RCC 7860 (cell line): ENCODE data around the gene SPECC1L.
"Not testable (repeated sequence)": the region's sequence is repeated elsewhere in the genome, so short reads cannot be mapped to it uniquely, and the experiment has no call there.

Experiments
- DNase-seq: peaks from one replicate; pipeline ENCODE4 v3.0.0-alpha.2; 2015; ENCODE audit warnings: low spot score
- FAIRE-seq: peaks from 2 replicates; lab custom pipeline; 2012; peaks lifted over from hg19 to GRCh38; lab: Jason Lieb, UNC

Gene SPECC1L

DNA sequence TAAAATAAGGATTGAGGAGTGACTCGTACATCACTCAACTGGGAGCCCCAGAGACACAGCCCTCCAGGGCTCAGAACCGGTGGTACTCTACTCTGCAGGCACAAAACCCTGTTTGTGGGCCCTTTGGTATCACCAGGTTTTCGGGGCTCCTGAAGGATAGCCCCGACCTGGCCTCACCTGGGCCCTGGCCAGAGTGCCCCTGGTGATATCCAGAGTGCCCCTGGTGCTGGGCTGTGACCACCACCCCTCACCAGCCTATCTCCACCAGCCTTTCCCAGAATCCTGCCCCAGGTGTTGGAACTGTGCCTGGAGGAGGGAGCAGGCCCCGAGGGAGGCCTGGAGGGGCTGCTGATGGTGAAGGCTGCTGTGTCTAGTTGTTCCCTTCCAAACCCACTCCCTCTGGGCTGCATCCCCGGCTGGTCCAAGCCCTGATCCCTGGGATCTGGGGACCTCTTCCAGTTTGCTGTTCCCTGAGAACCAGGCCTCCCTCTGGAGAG, 23.6 kb upstream of the SPECC1L start:
- no peak for FAIRE-seq
- DNase-seq: no peak

DNA sequence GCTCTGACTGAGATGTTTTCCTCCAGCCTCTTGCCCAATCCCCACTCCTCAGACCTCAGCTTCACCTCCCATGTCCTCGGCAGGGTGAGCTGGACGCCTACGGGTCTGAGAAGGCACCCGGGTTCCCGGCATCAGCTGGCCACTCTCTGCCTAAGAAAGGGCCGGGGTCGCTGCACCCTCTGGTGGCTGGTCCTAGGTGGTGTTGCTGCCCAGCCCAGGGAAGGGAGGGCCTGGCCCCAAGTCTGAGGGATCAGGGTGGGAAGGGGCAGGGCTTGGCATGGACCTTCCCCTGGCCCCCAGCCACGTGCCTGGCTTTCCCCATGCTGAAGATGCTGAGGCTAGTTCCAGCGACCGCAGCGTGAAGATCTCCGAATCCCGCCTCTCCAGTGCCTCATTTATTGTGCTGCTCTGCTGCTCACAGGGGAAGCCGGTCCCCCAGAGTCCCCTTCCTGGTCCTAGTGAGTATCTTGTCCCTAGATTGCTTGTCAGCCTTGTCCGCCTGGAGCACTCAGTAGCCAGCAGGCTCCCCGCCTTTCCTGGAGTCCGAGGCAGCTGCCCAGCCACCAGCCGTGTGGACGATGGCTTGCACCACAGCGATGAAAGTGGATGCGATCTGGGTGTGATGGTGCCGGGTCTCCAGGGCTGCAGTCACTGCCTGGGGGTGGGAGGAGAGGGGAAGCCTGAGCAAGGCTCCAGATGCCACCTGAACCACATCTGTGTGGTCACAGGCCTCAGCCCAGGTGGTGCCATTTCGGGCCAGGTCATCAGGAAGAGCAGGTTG, 22.9 kb upstream of the SPECC1L start:
- no peak for FAIRE-seq
- peak; percentile 43 for DNase-seq

DNA sequence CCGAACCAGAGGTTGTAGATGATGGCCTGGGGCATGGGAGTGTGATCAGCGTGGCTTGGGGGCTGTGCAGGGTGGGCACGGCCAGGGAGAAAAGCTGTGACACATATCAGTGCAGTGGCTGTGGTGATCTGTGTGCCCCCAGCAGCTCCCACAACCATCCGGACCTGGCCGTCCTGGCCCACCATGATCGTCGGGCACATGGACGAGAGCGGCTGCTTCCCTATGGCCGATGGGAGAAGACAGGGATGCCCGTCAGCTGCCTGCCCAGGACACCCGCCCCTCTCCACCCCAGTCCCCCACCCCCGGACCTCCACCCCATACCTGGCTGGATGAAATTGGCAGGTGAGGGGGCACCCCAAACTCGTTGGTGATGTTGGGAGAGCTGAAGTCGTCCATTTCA, 22.0 kb upstream of the SPECC1L start:
- DNase-seq, FAIRE-seq: not testable (repeated sequence)

DNA sequence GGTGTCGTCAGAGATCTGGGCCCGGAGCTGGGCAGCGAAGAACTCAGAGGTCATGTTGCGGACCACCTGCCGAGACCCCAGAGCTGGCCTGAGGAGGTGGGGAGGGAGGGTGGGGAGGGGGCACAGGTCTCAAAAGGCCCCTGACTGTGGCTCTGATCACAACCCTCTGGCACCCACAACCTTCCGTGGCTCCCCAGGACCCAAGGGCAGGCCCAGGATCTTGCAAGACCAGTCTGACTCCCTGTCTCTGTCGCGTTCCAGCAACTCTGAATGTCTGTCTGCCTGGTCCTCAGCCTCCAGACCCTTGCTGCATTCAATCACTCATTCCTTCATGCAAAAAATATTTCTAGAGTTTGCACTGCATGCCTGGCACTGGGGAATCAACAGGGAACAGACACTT, 21.2 kb upstream of the SPECC1L start:
- not testable (repeated sequence) for DNase-seq, FAIRE-seq

DNA sequence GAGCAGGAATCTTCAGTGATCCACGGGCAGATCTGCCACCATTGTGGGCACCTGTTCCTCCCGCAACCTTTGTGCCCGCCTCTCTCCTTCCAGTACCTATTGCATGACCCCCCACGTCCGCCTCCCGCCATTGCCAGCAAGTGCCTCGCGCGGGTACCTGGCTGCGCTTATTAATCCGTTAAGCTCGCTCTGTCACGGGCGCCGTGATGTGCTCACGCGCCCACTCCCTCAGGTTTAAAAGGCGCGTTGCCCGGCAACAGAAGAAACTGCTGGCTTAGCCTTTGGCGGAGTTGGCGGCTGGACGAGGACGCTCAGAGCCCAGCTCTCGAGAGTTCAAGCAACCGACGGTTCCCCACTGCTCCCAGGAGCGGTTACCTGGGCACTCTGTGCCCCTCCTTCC, 19.3 kb upstream of the SPECC1L start:
- not testable (repeated sequence) for DNase-seq, FAIRE-seq

DNA sequence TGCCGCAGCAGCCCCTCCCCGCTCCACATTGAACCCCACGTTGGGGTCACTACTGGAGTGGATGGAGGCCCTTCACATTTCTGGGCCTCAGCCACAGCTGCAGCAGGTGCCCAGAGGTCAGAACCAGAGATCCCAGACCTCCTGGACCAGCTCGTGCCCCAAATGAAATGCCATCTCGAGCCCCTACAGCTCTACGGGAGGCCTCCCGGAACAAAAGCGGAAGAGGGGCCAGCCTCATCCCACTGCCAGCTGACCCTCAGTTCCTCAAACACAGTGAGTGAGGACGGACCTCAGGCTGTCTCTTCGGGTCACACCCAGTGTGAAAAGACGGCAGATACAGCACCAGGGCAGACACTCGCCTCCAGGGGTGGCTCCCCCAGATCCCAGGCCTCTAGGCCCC, 17.5 kb upstream of the SPECC1L start:
- not testable (repeated sequence) for FAIRE-seq, DNase-seq

DNA sequence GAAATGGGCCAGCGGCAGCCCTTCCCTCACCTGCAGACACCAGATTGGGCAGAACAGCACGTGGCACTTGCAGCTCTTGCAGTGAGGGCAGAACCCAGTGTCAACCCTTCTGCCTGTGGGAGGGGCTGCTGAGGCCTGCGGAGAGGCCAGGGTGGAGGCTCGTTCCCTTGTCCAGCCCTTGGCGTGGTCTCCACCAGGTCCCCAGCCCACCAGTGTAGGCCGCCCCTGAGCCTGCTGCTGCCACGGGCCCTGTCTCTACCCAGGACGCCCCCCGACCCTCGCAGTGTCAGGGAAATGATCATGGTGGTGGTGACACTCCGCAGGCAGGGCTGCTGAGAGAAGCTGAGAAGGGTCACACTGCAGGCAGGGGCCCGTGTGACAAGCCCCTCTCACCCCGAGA, 14.5 kb upstream of the SPECC1L start:
- not testable (repeated sequence) for FAIRE-seq, DNase-seq

DNA sequence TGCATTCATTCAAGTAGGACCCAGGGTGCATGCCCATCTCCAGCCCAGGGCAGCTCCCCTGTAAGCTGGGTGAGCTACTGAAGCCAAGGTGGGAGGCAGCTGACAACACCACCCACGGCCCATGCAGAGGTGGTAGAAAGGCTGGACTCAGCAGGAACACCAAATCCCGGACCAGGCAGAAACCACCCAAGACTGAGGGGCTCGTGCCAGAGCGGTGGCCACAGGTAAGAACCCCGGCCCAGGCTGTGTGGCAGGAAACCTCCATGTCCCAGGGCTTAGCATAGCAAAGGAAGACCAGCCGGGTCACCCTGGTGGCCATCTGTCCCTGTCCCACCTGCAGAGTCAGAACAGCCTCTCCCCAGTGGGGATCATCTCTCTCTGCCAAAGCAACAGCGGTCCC, 13.9 kb upstream of the SPECC1L start:
- DNase-seq, FAIRE-seq: not testable (repeated sequence)

DNA sequence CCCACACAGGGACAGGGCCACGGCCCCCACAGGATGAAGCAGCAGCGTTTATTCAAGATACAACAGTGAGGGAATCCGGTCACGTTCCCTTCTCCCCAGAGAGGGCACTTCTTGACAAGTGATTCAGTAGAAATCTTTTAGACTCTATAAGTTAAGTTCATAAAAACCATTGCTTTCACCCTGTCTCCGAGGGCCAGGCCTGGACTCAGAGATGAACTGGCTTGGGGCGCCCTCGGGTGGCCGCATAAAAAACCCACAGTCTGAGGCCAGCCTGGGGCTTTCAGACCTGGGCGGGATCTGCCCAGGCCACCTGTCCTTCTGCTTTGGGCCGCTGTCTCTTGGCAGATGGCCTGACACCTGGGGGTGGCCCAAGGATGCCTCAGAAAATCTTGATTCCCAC, 11.2 kb upstream of the SPECC1L start:
- not testable (repeated sequence) for FAIRE-seq
- peak; percentile 38 for DNase-seq

DNA sequence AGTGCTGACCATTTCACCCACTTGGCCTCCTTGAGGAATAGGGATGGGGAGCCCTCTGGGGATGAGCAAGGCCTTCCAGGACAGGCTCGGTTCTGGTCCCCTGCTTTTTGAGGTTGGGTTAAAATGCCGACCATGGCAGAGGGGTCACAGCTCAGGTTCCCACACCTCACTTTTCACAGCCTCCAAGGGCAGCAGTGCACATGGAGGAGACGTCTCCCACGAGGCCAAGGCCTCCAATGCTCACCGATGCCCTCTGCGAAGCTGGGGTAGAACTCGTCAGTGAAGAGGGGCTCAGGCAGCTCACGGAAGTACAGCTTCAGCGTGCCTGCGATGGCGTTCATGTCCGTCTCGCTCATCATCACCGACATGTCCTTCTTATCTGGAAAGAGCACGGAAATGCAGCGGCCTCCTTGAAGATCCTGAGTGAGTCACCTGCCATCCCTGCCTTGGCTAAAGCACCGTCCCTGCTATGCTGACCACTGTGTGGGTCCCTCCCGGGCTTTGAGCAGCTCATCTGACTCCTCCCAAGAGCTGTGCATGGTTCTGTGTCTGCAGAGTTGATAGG, 8.4 kb upstream of the SPECC1L start:
- FAIRE-seq, DNase-seq: not testable (repeated sequence)

DNA sequence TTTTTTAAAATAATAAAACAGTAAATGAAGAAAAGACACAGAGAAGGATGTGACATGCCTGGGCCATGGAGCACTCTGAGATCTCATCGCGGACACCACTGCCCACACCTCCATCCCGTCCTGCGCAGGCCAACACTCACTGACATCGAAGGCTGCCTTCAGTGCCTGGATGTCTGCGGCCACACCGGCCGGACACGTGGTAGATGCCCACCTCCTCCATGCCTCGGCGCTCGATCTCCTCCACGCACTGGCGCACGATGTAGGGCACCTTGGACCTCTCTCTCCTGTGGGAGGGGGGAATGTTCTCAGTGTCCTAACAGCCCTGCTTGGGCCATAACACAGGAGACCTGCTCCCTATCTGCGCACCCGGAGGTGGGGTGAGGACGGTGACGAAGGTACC, 7.2 kb upstream of the SPECC1L start:
- FAIRE-seq, DNase-seq: not testable (repeated sequence)

DNA sequence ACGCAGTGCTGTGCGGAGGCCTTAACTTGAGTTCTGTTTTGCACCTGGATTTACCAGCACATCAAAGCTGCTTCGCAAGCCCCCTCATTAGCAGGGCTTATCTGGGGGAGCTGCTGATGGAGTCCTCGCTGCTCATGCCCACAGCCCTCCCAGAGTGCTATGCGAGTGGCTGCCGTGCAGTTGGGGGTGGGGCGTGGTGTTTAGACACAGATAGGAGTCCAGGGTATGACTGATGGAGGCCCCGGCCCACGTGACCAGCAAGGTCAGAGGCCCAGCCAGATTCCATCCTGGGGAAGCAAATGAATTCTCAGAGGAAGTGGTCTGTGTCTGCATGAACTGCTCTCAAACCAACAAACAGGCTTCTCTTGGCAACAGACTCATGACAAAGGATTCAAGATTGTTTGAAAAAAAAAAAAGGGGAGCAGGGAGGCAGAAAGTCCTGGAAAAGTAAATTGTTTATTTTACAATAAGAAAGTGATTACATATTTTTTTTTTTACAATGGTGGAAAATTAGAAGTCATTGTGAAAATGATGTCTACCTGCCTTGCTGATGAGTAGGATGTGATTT, 6.2 kb upstream of the SPECC1L start:
- not testable (repeated sequence) for FAIRE-seq

DNA sequence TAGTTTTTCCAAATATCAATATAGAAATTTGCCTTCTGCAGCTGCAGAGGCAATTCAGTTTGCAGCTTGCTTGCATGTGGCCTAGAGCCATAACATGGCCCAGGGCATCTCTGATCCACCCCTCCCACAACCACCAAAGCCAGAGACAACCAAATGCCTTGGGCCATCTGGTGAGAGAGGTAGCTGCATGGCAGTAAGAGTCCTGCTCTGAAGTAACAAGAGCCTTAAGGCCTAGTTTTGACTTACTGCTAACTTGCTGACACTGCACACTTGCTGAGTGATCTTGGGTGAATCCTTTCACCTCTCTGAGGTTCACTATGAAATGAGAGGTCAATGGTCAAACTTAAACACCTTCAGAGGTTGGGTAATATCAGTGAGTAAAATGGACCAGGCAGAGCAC, 4.9 kb upstream of the SPECC1L start:
- DNase-seq (no peak), FAIRE-seq (no peak)

More for the DNA sequence above, 6.2 kb upstream of the SPECC1L start:
- peak; percentile 30 for DNase-seq

DNA sequence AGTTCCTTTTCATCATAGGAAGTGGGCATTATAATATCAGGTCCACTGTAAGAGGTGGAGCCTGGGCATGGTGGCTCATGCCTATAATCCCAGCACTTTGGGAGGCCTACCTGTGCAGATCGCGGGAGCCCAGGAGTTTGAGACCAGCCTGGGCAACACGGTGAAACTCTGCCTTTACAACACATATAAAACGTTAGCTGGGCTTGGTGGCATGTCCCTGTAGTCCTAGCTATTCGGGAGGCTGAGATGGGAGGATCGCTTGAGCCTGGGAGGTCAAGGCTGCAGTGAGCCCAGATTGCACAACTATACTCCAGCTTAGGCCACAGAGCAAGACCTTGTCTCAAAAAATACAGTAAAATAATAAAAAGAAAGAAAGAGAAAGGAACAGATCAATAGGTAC, 4.1 kb upstream of the SPECC1L start:
- FAIRE-seq, DNase-seq: not testable (repeated sequence)

DNA sequence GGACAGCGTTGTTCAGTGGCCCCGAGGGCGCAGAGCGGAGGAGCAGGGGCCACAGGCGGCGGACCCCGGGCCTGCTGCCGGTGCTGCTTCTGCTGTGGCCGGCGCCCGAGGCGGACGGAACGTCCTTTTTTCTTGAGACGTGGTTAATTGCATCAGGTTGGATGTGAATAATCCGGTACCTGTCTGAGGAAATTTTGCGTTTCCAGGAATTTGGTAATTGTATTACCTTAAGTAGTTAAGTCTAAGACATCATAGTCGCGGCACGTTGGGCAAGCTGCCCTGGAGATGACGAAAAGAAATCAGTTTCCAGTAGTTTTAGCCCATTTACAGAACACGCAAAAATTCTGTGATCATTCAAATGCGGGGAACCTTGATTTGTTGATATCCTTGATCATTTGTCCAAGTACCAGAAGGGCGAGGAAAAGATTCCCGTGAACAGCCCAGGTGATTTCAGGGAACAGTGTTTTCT, 789 bp downstream of the SPECC1L start:
- DNase-seq (no peak), FAIRE-seq (no peak)

DNA sequence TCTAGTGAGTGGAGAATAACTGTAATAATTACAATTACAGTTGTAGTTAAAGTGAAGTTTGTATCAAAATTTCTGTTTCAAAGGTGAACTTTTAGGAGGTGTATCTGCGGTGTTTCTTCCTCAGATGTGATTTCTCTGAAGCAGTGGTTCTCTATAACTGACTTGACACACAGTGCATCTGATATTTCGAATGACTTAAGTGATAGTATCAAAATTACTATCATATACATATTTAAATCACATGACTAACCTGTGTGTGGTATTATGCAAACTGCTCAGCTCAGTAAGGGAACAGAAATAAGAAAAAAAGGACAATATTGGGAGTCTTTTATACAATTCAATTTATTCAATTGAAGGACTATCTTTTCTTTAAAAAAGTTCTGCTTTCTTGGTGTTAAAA, 2.4 kb downstream of the SPECC1L start:
- FAIRE-seq, DNase-seq: not testable (repeated sequence)

DNA sequence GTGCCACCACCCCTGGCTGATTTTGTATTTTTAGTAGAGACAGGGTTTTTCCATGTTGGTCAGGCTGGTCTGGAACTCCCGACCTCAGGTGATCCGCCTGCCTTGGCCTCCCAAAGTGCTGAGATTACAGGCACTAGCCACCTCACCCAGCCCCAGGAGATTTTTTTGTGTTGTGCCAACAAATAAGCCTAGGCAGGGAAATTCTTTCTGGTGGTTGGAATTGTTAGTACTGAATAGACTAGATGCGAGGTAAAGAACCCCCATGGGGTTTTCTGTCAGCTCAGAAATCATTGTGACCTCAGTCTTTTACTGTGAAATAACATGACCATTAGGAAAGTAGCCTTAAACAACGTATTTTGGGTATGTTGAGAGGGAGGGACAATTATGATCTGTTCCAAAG, 3.3 kb downstream of the SPECC1L start:
- DNase-seq, FAIRE-seq: not testable (repeated sequence)

DNA sequence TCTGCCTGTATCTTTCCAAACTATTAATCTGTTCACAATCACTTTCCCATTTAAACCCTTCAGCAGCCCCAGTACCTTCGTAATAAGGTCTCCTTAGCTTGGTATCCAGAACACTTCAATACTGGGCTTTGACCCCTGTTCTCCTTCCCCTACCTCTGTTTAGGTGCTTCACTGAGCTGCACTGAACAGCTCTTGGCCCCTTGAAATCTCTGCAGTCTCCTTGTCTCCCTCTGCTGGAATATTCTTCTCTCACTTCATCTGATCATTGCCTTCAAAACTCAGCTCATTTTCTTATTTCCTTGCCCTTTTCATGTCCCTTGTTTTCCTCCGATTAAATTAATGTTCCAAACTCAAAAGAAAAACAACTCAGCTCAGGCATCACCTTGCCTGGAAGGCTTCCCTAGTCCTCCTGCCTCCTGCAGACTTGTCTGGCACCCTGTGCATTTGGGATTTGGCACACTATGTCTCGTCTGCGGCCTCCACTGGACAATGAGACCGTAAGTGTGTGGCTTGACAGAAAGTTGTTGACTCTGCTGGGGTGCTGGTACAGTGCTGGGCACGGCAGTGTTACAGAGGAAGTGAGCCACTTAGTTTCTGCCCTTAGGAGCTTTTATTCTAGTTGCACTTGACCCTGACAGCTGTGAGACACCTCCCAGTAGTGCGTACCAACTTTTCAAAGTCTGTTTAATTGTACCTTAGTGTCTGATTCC, 4.2 kb downstream of the SPECC1L start:
- FAIRE-seq: peak; percentile 43
- not testable (repeated sequence) for DNase-seq

DNA sequence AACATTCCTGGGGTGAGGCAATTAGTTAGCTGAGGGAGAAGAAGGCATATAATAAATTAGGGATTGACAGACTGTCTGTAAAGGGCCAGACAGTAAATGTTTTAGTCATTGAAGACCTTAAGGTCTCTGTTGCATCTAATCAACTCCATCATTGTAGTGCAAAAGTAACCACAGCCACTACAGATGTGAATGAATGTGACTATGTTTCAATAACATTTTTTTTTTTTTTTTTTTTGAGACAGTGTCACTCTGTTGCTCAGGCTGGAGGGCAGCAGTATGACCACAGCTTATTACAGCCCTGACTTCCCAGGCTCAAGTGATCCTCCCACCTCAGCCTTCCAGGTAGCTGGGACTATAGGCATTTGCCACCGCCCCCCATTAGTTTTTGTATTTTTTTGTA, 9.7 kb downstream of the SPECC1L start:
- FAIRE-seq, DNase-seq: not testable (repeated sequence)

DNA sequence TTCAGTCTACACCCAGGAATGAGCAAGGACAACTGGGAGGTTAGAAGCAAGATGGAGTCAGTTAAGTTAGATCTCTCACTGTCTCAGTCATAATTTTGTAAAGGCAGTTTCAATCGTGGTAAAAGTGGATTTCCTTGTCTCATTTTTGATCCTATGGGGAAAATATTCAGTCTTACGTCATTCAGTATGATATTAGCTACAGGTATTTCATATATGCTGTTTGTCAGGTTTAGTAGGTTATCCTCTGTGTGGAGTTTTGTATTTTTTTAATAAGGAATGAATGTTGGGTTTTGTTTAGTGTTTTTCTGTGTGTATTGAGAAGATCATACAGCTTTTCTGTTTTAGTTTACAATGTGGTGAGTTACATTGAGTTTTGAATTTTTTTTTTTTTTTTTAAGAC, 11.8 kb downstream of the SPECC1L start:
- DNase-seq: no peak

DNA sequence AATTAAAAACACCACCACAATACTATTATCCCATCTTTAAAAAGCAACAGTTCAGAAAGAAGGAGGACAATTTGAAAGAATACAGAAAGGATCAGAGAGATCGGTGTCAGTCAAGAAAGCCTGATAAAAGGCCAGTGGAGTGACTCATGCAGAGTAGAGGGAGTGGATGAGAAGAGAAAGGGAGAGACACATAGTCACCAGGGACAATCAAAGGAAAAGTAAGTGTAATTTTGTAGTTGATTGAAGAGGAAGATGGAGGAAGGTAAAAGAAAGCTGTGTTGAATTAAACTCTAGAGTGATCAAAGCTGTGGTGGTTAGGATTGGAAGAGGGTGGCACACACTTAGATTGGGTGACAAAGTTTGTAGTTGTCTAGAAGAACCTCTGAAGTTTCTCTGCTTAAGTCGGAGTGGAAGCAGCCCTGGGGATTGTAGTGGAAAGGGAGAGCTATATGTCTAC, 14.1 kb downstream of the SPECC1L start:
- FAIRE-seq: peak; percentile 46
- DNase-seq: peak; percentile 37

More for the DNA sequence above, 11.8 kb downstream of the SPECC1L start:
- no peak for FAIRE-seq
